Measurements from ENCODE around the gene TRIM32. TPM values are rescaled to one million over a fixed set of nuclear protein-coding genes. Genes with fewer than 3 reads are reported as not detected.
"Not testable (repeated sequence)": the region's sequence is repeated elsewhere in the genome, so short reads cannot be mapped to it uniquely, and the experiment has no call there.

TRIM32 gene
- total RNA-seq, 1 donor from 2014 or later = 21.5 TPM

- intact Hi-C loops (cut with micrococcal nuclease) = no loop called here
These were observed 13.7 kb upstream of the TRIM32 start for GRCh38 chr9:116673375-116673774.

DNA sequence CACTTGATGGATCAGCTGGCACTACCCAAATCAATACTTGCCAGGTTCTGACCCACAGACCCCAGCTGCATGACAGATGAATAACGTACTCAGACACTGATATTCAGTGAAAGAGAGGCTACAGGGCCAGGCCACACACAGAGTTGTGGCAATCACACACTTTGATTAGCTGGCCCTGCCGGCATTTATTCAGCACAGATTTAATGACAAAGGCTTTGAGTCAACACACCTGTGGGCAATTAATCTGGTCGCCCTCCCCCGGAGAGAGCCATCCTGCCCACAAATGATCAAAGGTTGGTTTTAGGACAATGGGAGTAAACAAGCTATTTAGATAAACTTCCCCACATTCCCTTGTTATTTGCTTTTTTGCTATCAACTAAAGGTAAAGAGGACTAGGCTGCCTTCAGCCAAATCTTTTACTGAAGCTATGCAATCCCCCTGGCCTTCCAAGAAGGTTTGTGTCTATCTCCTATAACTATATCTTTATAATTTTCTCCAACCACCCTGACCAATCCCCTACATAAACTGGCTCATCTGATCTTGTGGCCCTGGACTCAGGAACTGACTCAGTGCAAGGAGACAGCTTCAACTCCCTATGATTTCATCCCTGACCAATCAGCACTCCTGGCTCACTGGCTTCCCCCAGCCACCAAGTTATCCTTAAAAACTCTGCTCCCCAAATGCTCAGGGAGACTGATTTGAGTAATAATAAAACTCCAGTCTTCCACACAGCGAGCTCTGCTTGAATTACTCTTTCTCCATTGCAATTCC lies 12.7 kb upstream of the TRIM32 start:
- intact Hi-C loops (cut with micrococcal nuclease) = no loop called here

DNA sequence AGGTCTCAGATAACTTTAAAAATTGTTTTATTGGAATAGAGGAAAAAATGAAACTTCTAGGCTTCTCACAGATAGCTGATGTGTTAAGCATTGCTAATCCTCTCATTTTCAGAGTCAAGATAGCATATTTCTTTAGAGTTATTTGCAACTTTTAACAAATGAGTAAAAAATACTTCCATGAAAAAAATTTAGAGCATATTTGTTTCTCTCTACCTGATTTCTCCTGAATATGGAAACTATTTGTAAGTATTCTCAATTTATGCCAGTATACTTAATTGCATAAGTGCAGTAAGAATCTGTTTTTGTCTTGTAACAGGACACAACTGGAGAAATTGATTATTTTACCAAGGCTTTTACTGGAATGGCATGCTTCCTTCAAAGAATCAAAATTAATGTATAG lies 3.6 kb upstream of the TRIM32 start:
- intact Hi-C loops (cut with micrococcal nuclease) = loop anchor here (10.0 kb wide), 1 partner anchor 1989 kb away; no protein-coding TSS in a partner anchor

GRCh38 chr9:116685166-116685565 lies 1.9 kb upstream of the TRIM32 start:
- intact Hi-C loops (cut with micrococcal nuclease) = loop anchor here (5.0 to 10.0 kb wide), 2 partner anchors 1097 to 1990 kb away; no protein-coding TSS in a partner anchor

- intact Hi-C loops (cut with micrococcal nuclease) = loop anchor here (5.0 to 10.0 kb wide), 2 partner anchors 1096 to 1991 kb away; no protein-coding TSS in a partner anchor
These were observed 970 bp upstream of the TRIM32 start for GRCh38 chr9:116686135-116686534.

- intact Hi-C loops (cut with micrococcal nuclease) = loop anchor here (1.0 to 10.0 kb wide), 3 partner anchors 15 to 1992 kb away; no protein-coding TSS in a partner anchor
These were observed 422 bp upstream of the TRIM32 start for GRCh38 chr9:116686693-116687073.

DNA sequence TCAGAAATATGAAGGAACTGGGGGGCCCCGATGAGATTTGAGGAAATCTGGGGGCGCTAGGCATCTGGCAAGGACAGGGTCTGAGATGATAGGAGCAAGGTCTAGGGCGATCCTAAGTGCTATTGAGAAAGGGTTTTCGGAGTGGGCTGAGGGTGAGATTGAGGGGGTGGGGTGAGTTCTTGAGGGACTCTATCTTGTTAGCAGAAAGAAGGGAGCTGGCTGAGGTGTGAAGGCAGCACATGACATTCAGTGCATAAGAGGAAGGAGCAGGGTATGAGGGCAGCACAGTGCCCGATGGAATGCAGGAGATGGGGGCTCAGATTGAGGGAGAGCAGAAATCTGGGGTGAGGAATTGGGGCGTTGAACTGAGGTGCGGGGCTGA lies 640 bp downstream of the TRIM32 start:
- intact Hi-C loops (cut with micrococcal nuclease) = loop anchor here (1.0 to 10.0 kb wide), 3 partner anchors 14 to 1993 kb away; no protein-coding TSS in a partner anchor

- intact Hi-C loops (cut with micrococcal nuclease) = loop anchor here (5.0 to 10.0 kb wide), 2 partner anchors 1093 to 1994 kb away; no protein-coding TSS in a partner anchor
These were observed 1.8 kb downstream of the TRIM32 start for GRCh38 chr9:116688806-116689485.

GRCh38 chr9:116689486-116690032 lies 2.5 kb downstream of the TRIM32 start:
- intact Hi-C loops (cut with micrococcal nuclease) = loop anchor here (5.0 to 10.0 kb wide), 2 partner anchors 1093 to 1995 kb away; no protein-coding TSS in a partner anchor

- intact Hi-C loops (cut with micrococcal nuclease) = not testable (repeated sequence)
These were observed 3.7 kb downstream of the TRIM32 start for GRCh38 chr9:116690805-116691204.

GRCh38 chr9:116691607-116692006 lies 4.5 kb downstream of the TRIM32 start:
- intact Hi-C loops (cut with micrococcal nuclease) = no loop called here

- intact Hi-C loops (cut with micrococcal nuclease) = no loop called here
These were observed 5.5 kb downstream of the TRIM32 start for GRCh38 chr9:116692616-116693015.

- intact Hi-C loops (cut with micrococcal nuclease) = no loop called here
These were observed 6.2 kb downstream of the TRIM32 start for GRCh38 chr9:116693233-116693731.

- intact Hi-C loops (cut with micrococcal nuclease) = no loop called here
These were observed 7.7 kb downstream of the TRIM32 start for GRCh38 chr9:116694785-116695291.

DNA sequence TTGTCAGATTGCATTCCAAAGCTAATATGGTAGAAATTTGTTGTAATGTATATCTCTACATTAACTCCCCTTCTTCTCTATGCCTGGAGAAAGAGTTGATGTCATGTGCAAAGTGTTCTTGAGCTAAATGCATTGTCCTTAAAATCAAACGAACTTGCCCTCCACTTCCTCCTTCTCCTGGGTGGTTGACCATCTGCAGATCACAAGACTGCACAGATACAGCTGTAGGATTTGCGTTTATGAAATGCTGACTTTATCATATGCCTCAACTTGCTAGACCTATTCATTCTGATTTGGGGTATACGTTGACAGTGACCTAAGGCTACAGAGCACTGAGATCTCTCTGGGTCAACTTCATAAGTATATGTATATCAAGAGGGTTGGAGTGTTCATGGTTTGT lies 8.3 kb downstream of the TRIM32 start:
- intact Hi-C loops (cut with micrococcal nuclease) = no loop called here

- intact Hi-C loops (cut with micrococcal nuclease) = no loop called here
These were observed 10.3 kb downstream of the TRIM32 start for GRCh38 chr9:116697362-116697761.

DNA sequence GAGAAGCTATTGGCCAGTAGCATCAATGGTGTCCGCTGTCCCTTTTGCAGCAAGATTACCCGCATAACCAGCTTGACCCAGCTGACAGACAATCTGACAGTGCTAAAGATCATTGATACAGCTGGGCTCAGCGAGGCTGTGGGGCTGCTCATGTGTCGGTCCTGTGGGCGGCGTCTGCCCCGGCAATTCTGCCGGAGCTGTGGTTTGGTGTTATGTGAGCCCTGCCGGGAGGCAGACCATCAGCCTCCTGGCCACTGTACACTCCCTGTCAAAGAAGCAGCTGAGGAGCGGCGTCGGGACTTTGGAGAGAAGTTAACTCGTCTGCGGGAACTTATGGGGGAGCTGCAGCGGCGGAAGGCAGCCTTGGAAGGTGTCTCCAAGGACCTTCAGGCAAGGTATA lies 10.8 kb downstream of the TRIM32 start:
- intact Hi-C loops (cut with micrococcal nuclease) = no loop called here

- intact Hi-C loops (cut with micrococcal nuclease) = no loop called here
These were observed 13.2 kb downstream of the TRIM32 start for GRCh38 chr9:116700279-116700678.

GRCh38 chr9:116700882-116701865 lies 14.1 kb downstream of the TRIM32 start:
- intact Hi-C loops (cut with micrococcal nuclease) = loop anchor here (1.0 kb wide), 1 partner anchor 14 kb away; the partner anchor contains the start of gene TRIM32
